Measurements from ENCODE around the gene NUMB.

The NUMB gene

GRCh38 chr14:73262427-73263183 lies 195.7 kb downstream of the NUMB start:
- Mint-ChIP-seq H3K4me3 (no peak overlapping the region), H3K27ac (no peak overlapping the region), H3K4me1 (no peaks in the 10 kb centered on the region), H3K36me3 (no peaks in the 10 kb centered on the region), H3K9me3 (no peaks in the 10 kb centered on the region), H3K27me3 (peaks cover 37% of the 10 kb centered on the region)
- no peak for ATAC-seq

- no peaks in the 10 kb centered on the region for H3K36me3 Mint-ChIP-seq
- no peaks in the 10 kb centered on the region for H3K4me1 Mint-ChIP-seq
- ATAC-seq, result no peak
- no peaks in the 10 kb centered on the region for H3K9me3 Mint-ChIP-seq
- H3K4me3 Mint-ChIP-seq, result no peak overlapping the region
- H3K27ac Mint-ChIP-seq, result no peak overlapping the region
- peaks cover 37% of the 10 kb centered on the region for H3K27me3 Mint-ChIP-seq
Measured at GRCh38 chr14:73261520-73262426, 196.6 kb downstream of the NUMB start.

GRCh38 chr14:73261075-73261474 lies 197.3 kb downstream of the NUMB start:
- Mint-ChIP-seq H3K27ac (no peak overlapping the region), H3K36me3 (no peaks in the 10 kb centered on the region), H3K4me1 (no peaks in the 10 kb centered on the region), H3K27me3 (peaks cover 37% of the 10 kb centered on the region), H3K9me3 (no peaks in the 10 kb centered on the region), H3K4me3 (no peak overlapping the region)
- no peak for ATAC-seq

- Mint-ChIP-seq H3K4me1 (no peaks in the 10 kb centered on the region), H3K27ac (no peak overlapping the region), H3K27me3 (peaks cover 37% of the 10 kb centered on the region), H3K4me3 (no peak overlapping the region), H3K9me3 (no peaks in the 10 kb centered on the region), H3K36me3 (no peaks in the 10 kb centered on the region)
- no peak for ATAC-seq
Measured at GRCh38 chr14:73260574-73260973, 197.8 kb downstream of the NUMB start.

GRCh38 chr14:73259837-73260236 lies 198.5 kb downstream of the NUMB start:
- no peak overlapping the region for H3K27ac Mint-ChIP-seq
- H3K9me3 Mint-ChIP-seq, result no peaks in the 10 kb centered on the region
- no peaks in the 10 kb centered on the region for H3K4me1 Mint-ChIP-seq
- H3K27me3 Mint-ChIP-seq, result peaks cover 33% of the 10 kb centered on the region
- ATAC-seq, result no peak
- no peaks in the 10 kb centered on the region for H3K36me3 Mint-ChIP-seq
- H3K4me3 Mint-ChIP-seq, result no peak overlapping the region

GRCh38 chr14:73258845-73259611 lies 199.3 kb downstream of the NUMB start:
- H3K27ac Mint-ChIP-seq, result no peak overlapping the region
- no peaks in the 10 kb centered on the region for H3K36me3 Mint-ChIP-seq
- H3K9me3 Mint-ChIP-seq, result no peaks in the 10 kb centered on the region
- H3K27me3 Mint-ChIP-seq, result peaks cover 25% of the 10 kb centered on the region
- no peak for ATAC-seq
- no peaks in the 10 kb centered on the region for H3K4me1 Mint-ChIP-seq
- H3K4me3 Mint-ChIP-seq, result no peak overlapping the region

GRCh38 chr14:73258076-73258475 lies 200.3 kb downstream of the NUMB start:
- no peak overlapping the region for H3K27ac Mint-ChIP-seq
- ATAC-seq, result no peak
- H3K9me3 Mint-ChIP-seq, result no peaks in the 10 kb centered on the region
- no peak overlapping the region for H3K4me3 Mint-ChIP-seq
- no peaks in the 10 kb centered on the region for H3K4me1 Mint-ChIP-seq
- peaks cover 16% of the 10 kb centered on the region for H3K27me3 Mint-ChIP-seq
- no peaks in the 10 kb centered on the region for H3K36me3 Mint-ChIP-seq

GRCh38 chr14:73255693-73256225 lies 202.6 kb downstream of the NUMB start:
- no peak for ATAC-seq
- Mint-ChIP-seq H3K4me3 (no peak overlapping the region), H3K27me3 (peaks cover under 1% of the 10 kb centered on the region), H3K4me1 (no peaks in the 10 kb centered on the region), H3K9me3 (no peaks in the 10 kb centered on the region), H3K27ac (no peak overlapping the region), H3K36me3 (no peaks in the 10 kb centered on the region)

GRCh38 chr14:73255005-73255400 lies 203.3 kb downstream of the NUMB start:
- Mint-ChIP-seq H3K9me3 (no peaks in the 10 kb centered on the region), H3K4me1 (no peaks in the 10 kb centered on the region), H3K36me3 (no peaks in the 10 kb centered on the region), H3K27me3 (no peaks in the 10 kb centered on the region), H3K4me3 (no peak overlapping the region), H3K27ac (no peak overlapping the region)
- ATAC-seq, result no peak

- Mint-ChIP-seq H3K27me3 (no peaks in the 10 kb centered on the region), H3K27ac (no peak overlapping the region), H3K9me3 (no peaks in the 10 kb centered on the region), H3K4me1 (no peaks in the 10 kb centered on the region), H3K4me3 (no peak overlapping the region), H3K36me3 (no peaks in the 10 kb centered on the region)
- ATAC-seq, result no peak
Measured at GRCh38 chr14:73254247-73255004, 203.9 kb downstream of the NUMB start.

- H3K9me3 Mint-ChIP-seq, result no peaks in the 10 kb centered on the region
- ATAC-seq, result no peak
- no peaks in the 10 kb centered on the region for H3K27me3 Mint-ChIP-seq
- peaks cover 7% of the 10 kb centered on the region for H3K4me1 Mint-ChIP-seq
- no peak overlapping the region for H3K4me3 Mint-ChIP-seq
- H3K36me3 Mint-ChIP-seq, result no peaks in the 10 kb centered on the region
- no peak overlapping the region for H3K27ac Mint-ChIP-seq
Measured at GRCh38 chr14:73253721-73254120, 204.6 kb downstream of the NUMB start.

- ATAC-seq, result no peak
- H3K9me3 Mint-ChIP-seq, result no peaks in the 10 kb centered on the region
- no peak overlapping the region for H3K27ac Mint-ChIP-seq
- H3K4me1 Mint-ChIP-seq, result peaks cover 11% of the 10 kb centered on the region
- no peaks in the 10 kb centered on the region for H3K36me3 Mint-ChIP-seq
- H3K4me3 Mint-ChIP-seq, result no peak overlapping the region
- peaks cover under 1% of the 10 kb centered on the region for H3K27me3 Mint-ChIP-seq
Measured at GRCh38 chr14:73253323-73253610, 205.1 kb downstream of the NUMB start.

GRCh38 chr14:73252491-73253322 lies 205.6 kb downstream of the NUMB start:
- Mint-ChIP-seq H3K4me3 (no peak overlapping the region), H3K36me3 (no peaks in the 10 kb centered on the region), H3K27ac (no peak overlapping the region), H3K9me3 (no peaks in the 10 kb centered on the region), H3K4me1 (peaks cover 17% of the 10 kb centered on the region), H3K27me3 (peaks cover 6% of the 10 kb centered on the region)
- no peak for ATAC-seq

All from stimulated activated memory B cell treated with anti-CD40 and anti-IgM and Interleukin-4, amounts not matched to agents 10 μg/mL and 1 μg/mL and 100 μg/mL, for 72 hours (primary cell).